Omental fat pad (tissue), 4 donors: ENCODE results near the gene SARNP. TPM values are rescaled to one million over a fixed set of nuclear protein-coding genes. Genes with fewer than 3 reads are reported as not detected.

Source experiments
- ATAC-seq: fragments of 150-250 bp; one replicate; pipeline ENCODE4 v1.9.1; 2016; ENCODE audit warnings: mild to moderate bottlenecking, moderate library complexity; ENCODE audit not compliant: low FRiP score
- DNase-seq: peaks from one replicate; pipeline ENCODE4 v3.0.0-alpha.2; 2019; ENCODE audit warnings: low spot score
- CTCF ChIP-seq, 3 donors: fragments of 450-650 bp; IDR thresholded peaks; one replicate each; pipeline ENCODE4 v1.5.1; 2016 to 2017; ENCODE audit warnings: antibody characterized with exemption in 3 of 3, mild to moderate bottlenecking in 3 of 3, moderate library complexity in 2 of 3
- total RNA-seq, 4 donors: library from RNA; depleted of rRNA; stranded (reverse); fragments of >200 nt; gene quantifications; one replicate each; pipeline ENCODE4 v1.1.0, GENCODE V29; 2016

SARNP gene
- total RNA-seq, 4 donors from 2014 or later, result 43.8 to 62.7 (median 52.5) TPM

GRCh38 chr12:55845785-55846496 is 28.4 kb upstream of the SARNP start:
- ATAC-seq (no peak), DNase-seq (no peak)
- no peak for TF ChIP-seq CTCF (IDR thresholded peaks at IDR 0.05)

- ATAC-seq (no peak), DNase-seq (no peak)
- TF ChIP-seq CTCF (IDR thresholded peaks at IDR 0.05), result no peak
These were observed 27.8 kb upstream of the SARNP start for GRCh38 chr12:55845361-55845760.

GRCh38 chr12:55844961-55845360 is 27.4 kb upstream of the SARNP start:
- TF ChIP-seq CTCF (IDR thresholded peaks at IDR 0.05), result no peak
- DNase-seq (no peak), ATAC-seq (no peak)

- TF ChIP-seq CTCF (IDR thresholded peaks at IDR 0.05), result no peak
- no peak for DNase-seq
- ATAC-seq, result no peak
These were observed 25.9 kb upstream of the SARNP start for GRCh38 chr12:55843431-55843830.

- TF ChIP-seq CTCF (IDR thresholded peaks at IDR 0.05), result no peak
- DNase-seq (peak; percentile 29), ATAC-seq (peak; percentile 68)
These were observed 25.3 kb upstream of the SARNP start, which contains the start of gene MMP19 for GRCh38 chr12:55842681-55843429. TSS of gene MMP19 (minus strand) at chr12:55842936. CDS start at chr12:55842830, 106 bp downstream.

GRCh38 chr12:55840581-55841351 is 23.2 kb upstream of the SARNP start:
- DNase-seq, result no peak
- TF ChIP-seq CTCF (IDR thresholded peaks at IDR 0.05), result no peak
- ATAC-seq, result no peak
